ENCODE results near the gene KCTD18.

The KCTD18 gene

DNA sequence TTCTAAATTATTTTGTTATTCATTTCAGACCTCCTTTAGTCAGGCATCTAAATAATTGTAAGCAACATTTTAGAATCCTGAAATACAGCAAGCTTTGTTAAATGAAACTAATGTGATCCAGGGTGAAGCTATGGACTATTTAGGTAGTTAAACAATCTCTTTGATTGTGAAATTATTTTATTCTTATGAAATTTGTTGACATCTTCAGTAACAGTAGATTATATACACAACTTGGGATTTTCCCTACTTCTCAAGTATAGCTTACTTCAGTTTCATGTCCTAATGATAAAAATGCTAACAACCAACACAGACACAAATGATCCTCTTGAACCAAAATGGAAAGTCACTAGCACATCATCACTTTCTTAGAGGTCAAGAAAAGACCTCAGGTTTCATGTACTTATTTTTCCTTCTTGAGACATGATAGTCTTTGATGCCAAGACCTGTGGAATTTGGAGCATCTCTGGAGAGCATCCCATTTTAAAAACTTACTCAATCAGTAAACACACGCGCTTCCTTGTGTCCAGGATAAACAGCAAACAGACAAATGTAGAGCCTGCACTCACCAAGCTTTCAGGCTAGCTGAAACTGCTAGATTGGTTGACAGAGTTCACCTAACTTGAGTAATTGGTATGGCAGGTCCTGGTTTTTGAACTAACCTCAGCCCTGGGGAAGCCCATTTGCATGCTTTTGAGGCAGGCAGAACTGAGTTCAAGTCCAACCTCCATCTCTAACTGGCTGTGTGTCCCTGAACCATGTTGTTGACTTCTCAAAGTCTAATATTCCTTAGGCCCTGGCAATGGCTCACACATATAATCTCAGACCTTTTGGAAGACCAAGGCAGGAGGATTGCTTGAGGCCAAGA, 47.8 kb downstream of the KCTD18 start:
- no peak for DNase-seq
- intact Hi-C loops (cut with DNase I) = no loop called here

DNA sequence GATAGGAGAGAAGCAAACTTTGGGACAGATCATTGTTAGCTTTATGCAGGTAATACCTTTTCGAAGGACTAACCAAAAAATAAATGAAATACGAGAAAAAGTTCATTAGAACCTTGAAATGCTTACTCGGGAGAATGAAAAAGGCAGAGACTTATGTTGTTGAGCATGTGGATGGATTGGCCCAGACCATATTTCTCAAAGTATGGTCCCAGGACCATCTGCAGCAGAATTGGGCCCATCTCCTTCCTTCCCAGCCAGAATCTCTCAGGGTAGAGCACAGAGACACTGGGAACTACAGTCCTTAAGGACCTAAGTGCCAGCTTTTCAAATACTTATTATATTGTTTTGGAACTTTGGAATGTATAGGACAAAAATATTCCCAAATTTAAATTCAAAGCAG, 50.8 kb downstream of the KCTD18 start:
- no peak for DNase-seq
- intact Hi-C loops (cut with DNase I) = loop anchor here (5.0 kb wide), 1 partner anchor 77 kb away; no protein-coding TSS in a partner anchor

DNA sequence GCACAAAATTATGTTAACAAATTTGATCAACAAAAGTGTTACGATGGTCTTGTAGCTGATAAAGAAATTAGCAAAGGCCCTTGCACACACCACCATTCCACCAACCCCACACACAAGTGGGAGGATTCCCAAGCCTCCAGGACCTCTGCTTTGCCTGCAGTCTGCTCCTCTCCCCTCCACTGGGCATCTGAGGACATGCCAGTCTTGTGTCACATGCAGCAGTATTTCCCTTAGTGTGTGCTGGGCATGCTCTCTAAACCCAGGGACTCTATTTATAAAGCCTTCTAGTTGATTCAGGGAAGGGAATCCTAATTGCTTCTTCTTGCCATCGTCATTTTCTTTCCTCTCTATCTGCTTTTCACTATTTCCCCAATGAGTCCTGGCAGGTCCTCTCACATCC, 53.3 kb downstream of the KCTD18 start:
- intact Hi-C loops (cut with DNase I) = loop anchor here (5.0 kb wide), 1 partner anchor 74 kb away; no protein-coding TSS in a partner anchor
- DNase-seq = peak in 1 of 10 donors; percentile 84

DNA sequence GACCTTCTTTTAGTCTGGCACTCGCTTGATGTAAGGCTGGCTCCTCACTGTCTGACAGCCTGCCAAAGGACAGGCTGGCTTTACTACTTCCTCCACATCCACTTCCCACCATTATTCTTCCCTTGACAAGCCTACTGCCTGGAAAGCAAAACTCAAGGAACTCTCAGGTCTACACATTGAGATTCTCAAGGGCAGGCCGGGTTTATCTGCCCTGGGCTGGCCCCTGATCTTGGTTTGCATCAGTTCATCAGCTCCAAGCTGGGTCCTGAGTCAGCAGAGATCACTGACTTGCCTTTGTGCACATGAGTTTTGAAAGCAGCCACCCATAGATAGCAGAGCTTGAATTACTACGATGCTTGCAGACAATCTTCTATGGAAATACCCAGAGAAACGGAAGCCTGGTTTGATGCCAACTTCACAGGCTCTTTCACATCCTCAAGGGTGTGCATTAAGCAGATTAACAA, 53.9 kb downstream of the KCTD18 start:
- DNase-seq = no peak
- intact Hi-C loops (cut with DNase I) = loop anchor here (5.0 kb wide), 1 partner anchor 74 kb away; no protein-coding TSS in a partner anchor

DNA sequence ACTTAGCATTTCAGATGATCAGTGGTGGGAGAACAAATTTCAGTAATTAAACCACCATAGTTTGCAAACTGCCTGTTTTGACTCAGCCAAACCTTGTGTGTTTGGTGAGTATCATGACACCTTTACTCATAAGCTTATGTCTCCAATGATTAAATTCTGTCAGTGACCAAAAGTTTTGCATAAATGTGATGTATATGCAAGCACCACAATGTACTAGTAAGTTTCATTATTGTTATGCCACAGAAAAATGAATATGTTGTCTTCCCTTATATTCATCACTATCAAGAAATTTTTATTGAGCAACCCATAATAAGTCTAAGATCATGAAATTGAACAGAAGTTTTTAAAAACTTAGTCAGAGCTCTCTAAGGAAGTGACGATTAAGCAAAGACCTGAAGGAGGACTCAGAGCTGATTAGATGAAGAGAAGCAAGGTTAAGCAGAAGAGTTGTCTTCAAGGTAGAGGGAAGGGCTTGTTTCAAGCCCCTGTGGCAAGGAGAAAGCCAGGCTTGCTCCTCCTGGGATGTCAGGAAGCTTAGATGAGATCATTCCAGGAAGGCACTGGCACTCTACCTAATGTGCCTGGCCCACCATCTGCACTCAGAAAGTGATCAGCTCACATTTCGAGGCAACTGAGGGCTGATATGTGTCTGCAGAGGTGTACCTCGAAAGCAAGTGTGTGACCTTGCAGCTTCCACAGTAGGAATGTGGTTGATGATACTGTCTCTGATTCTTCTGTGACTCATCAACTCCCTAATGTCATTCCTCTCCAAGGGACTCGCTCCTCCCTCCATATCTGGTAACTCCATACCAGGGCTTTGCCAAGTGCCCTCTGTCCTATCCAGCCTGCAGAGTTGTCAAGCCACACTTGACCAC, 54.7 kb downstream of the KCTD18 start:
- intact Hi-C loops (cut with DNase I) = loop anchor here (5.0 kb wide), 1 partner anchor 73 kb away; no protein-coding TSS in a partner anchor
- DNase-seq = no peak

DNA sequence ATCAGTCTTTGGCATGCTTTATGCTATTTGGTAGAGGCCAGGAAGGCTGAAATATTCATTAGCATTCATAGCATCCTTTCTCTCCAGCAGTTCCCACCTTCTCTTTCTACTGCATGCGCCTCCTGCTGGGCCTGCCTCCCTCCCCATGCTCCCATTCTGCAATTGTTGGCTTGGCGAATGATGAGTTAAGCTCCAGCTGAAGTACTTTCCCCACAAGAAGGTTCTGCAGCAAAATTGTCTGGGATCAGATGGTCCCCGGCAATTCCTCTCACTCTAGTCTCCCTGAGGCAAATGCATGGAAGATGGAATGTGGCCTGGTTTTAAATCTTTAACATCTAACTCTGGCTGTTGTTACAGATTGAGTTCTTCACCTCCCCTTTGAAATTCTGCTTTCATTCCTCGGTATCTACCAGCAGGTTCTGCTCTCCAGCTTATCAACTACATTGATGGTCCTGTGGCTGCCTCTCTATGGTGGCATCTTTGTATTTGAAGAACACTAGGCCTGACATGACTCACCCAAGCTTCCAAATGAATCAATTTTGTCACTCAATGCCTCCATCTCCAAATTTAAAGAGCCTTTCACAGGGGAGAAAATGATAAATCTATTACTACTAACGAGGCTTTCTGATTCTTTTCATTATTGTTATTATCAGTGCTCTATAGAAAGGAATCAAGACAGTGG, 55.9 kb downstream of the KCTD18 start:
- no peak for DNase-seq
- intact Hi-C loops (cut with DNase I) = no loop called here

DNA sequence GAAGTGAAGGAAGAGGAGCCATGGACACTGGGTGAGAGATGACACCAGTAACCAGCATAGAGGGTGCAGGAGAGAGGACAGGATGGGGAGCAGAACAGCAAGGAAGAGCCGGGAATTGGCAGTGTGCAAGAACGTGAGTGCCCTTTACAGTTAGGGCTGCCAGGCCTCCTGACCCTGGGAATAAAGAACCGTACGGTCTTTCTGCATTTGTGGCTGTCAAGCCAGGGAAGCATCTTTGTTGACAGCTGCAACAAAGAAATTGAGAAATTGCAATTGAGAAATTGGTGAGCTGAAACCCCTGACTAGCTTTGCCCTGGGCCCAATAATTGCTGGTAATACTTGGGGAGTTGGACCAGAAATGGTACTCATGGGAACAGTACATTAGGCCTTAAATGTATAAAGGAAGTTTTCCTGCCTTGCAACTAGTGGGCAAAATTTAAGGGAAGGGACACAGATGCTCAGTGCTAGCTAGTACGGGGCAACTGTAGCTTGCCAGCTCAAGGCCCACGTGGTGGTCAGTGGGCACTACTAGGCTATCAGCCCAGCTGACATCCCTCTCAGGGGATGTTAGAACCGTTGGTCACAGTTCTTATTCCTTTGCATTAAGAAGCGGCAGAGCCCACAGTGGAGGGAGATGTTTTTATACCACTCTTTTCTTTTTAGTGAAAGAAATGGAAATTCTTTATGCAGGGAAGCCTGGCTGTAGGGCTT, 56.6 kb downstream of the KCTD18 start:
- intact Hi-C loops (cut with DNase I) = no loop called here
- DNase-seq = no peak

DNA sequence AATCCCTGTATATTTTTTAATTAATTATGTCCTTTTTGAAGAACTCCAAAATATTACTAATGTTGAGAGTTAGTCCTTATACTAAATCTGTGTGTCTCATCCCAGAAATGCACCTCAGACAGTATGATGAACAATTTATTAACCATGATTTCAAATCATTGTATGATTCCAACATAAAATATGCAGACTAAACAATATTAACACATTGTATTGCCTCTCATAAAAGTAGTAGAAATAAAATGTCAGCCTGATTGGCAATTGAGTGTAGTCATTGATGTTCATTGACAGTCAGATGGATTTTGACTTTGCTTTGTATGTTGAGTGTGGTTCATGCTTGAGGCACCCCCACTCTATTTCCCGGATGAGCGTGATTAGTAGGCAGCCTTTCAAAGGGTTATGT, 57.5 kb downstream of the KCTD18 start:
- no peak for DNase-seq
- intact Hi-C loops (cut with DNase I) = no loop called here

DNA sequence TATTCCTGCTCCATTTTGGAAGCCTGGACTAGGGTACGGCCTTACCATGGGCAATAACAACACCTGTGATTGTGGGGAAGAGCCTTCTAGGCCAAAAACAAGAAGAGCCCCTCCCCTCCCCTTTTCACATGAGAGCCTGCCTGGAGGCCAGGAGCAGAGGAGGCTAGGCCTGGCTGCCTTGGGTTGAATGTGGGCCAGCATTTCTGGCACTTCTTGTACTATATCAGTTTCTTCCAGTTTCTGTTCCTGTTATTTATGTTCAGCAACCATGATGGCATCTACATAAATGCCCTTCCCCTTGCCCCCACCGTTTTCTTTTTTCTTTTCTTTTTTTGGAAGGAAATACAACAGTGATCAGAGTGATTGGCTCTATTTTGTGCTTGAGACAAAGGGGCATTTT, 58.4 kb downstream of the KCTD18 start:
- no peak for DNase-seq
- intact Hi-C loops (cut with DNase I) = no loop called here

DNA sequence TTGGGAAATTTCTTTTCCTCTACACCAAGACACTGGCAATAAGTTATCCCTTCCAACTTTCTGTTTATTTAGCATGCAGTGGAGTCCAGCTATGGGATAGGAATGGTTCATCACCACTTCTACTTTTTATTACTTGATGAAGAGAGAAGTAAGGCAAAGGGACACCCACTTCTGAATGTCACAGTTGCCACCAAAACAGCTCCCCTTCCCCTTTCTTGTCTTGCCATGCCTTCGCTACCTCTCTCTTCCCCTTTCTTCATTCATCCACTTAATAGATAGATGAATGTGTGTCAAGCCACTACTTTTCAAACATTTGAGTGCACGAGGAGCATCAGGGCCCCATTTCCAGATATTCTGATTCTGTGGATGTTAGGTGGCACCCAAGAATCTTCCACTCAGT, 59.6 kb downstream of the KCTD18 start:
- intact Hi-C loops (cut with DNase I) = no loop called here
- no peak for DNase-seq

DNA sequence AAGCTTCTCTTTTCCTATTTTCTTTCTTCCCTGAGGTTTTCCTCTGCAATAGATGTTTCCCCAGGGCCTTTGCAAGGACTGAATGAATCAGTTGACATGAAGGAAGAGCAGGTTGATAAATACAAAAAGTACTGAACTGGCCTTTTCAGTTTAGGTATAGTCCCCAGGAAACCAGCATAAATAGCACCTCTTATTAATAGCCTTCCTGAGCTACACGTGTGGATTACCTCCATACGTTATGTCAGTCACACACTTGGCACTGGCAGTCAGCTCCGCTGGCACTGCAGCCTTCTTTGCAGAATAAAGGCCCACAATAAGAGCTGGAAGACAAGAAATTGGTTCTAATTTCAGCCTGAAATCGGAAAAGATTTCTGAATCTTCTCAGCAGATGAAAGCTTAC, 60.7 kb downstream of the KCTD18 start:
- intact Hi-C loops (cut with DNase I) = no loop called here
- DNase-seq = no peak

DNA sequence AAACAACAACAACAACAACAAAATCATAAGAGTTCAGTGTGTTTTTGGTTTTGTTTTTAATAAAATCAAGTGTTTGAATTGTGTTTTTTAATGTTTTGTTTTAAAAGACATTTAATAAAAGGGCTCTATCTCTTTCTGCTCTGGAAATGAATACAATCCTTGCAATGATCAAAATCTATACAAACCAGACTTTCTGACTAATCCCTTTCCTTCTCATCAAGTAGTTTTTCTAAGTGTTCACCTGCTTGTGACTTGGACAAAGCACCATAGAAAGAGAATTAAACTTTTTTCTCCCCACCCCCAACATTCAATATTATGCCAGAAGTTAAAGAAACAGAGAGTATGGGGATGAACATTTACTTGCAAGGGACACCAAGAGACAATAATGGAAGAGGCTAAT, 61.4 kb downstream of the KCTD18 start:
- DNase-seq = no peak
- intact Hi-C loops (cut with DNase I) = no loop called here

DNA sequence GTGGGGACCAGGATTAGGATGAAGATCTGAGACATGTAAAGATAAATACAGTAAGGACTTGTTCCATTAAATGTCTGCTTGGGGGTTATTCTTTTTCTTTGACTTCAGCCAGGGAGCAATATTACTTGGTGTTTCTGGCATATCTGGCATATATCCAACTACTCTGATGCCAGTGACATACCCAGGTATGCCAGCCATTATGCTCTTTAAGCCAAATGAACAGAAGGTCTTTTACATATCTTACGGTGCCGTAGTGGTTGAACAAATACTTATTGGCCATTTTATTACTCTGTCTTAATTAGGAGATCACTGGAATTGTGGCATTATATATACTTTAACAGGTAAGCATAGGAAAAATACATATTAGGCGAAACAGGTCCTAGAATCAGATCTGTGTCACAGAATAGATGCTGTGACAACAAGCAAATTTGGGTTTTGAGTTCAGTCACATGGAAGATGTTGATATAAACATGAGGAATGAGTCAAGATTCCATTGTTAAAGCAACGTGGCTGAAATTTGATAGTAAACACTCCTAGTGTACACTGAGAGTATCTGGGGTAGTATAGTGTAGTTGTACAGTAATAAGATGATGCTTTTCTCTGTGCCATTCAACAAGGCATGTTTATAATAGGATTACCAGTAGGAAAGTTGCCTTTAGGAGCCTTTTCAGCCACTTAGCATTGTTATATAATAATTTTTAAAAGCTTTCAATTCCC, 62.6 kb downstream of the KCTD18 start:
- no peak for DNase-seq
- intact Hi-C loops (cut with DNase I) = no loop called here

DNA sequence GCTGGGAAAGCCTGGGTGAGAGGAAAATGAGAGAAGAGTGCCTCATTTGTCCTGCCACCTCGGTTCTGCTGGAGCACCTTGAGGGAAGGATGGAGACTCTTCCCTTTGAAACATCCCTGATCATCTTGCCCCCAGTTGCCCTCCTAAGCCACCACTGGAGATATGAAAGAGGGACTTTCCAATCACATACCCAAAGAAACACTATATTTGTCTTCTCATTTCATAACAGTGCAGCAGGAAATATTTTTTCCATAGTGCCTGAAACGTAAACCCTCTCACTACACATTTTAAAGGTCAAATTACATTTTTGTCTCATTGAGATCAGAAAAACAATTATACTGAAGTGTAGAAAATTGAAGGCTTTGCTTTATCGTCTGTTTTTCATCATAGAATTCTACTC, 63.3 kb downstream of the KCTD18 start:
- intact Hi-C loops (cut with DNase I) = no loop called here

DNA sequence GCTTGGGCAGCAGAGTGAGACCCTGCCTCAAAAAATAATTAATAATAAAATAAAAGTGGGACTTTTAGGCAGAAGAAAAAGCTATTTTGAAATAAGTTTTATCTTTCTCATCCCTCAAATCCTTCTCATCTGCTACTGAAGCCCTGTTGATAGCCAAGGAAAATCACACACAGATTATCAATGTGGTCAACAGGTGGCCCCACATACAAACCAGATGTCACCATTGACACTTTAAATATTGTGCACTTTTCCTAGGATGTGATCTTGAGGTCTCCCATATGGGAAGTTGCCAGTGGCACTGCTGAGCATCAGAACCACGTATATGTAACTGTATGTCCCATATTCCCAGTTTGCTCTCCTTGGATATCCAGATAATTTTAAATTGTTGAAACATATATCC, 64.6 kb downstream of the KCTD18 start:
- intact Hi-C loops (cut with DNase I) = no loop called here
- DNase-seq = no peak

More for the DNA sequence above, 63.3 kb downstream of the KCTD18 start:
- DNase-seq = no peak

DNA sequence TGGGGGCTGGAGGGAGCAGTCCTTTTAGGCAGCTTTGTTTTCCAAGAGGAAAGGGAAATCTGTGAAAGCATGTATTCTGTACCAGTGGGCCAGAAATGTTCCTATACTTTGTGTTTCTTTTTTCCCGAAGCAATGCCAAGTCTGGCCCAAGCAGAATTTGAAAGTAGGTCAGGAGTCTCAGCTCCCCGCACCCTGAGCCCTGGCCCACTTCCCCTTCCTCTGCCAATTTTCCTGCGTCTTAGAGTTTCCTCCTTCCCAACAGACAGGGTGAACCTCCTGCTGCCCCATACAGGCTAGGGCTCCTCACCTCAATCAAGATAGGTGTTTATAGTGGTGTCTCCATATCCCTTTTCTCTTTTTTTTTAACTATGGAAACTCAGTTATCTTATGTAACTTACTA, 65.3 kb downstream of the KCTD18 start:
- peak in 1 of 10 donors; percentile 79 for DNase-seq
- intact Hi-C loops (cut with DNase I) = no loop called here

DNA sequence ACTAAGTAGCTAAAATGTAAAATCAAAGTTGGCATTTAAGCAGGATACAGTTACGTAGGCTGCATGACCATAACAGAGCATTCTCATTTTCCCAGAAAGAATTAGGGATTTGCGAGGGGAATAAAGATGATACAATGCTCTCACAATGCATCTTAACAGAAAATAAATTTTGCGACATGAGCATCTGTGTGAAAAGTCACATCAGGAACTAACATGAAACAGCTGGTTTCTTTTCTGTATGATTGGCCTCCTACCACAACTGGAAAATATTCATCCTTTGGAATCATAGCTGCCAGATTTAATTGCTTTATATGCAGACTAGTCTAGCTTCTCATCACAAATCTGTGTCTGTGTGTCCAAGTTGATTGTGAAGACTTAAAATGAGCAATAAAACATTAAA, 66.0 kb downstream of the KCTD18 start:
- intact Hi-C loops (cut with DNase I) = no loop called here
- no peak for DNase-seq

DNA sequence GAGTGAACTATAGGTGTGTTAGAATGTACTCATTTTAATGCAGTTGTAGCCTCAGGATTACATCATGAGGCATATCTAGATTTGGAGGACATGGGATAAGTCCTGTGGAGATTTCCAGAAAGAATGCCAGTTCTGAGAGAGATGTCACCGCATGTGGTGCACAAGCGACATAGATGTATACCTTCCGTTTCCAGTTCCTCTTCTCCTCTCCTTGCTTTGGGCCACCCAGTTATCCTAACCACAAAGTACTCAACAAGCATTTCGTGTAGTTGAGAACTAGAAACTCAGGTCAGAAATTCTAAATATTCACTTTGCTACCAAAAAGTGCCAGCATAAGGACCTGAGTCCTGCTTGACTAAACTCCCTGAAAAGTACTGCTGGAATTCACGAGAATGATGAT, 66.5 kb downstream of the KCTD18 start:
- intact Hi-C loops (cut with DNase I) = no loop called here
- no peak for DNase-seq

DNA sequence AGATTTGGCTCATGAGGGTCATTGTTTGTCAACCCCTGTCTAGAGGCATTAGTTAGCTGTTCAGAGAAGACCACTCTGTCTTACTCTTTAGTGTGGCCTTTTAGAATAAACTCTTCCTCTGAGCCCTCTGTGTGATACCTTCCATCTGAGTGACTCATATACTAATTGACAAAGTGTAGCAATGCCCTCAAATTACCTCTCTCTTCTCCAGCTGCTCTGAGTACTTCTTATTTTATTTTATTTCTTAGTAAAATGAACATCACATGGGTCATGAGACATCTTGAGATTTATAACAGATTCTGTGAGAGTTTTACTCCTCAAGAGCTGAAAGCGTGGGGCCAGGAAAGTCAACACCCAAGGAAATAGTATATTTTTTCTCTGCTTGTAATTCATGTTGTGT, 67.4 kb downstream of the KCTD18 start:
- intact Hi-C loops (cut with DNase I) = no loop called here
- DNase-seq = no peak

DNA sequence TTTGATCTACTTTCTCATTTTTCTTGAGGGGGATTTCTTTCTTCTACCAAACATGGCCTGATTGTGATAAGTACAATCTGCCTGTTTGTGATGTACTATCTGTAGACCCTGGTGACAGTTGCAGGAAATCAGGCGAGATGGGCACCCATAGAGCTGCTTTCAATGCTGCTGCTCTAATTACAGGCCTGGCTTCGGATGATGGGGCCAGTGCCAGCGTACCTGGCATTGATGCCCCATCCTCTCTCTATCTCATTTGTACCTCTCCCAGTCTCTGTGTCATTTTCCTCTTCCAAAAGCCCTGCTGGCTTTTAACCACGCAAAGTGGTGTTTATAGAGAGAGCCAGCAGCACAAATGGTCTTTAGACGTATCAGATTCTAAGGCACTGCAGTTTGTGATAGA, 69.9 kb downstream of the KCTD18 start:
- DNase-seq = no peak
- intact Hi-C loops (cut with DNase I) = no loop called here

Measured in posterior cingulate gyrus (tissue), 11 donors.